AG09319 (cell line): ENCODE results near the gene OMP.

Experiments
- DNase-seq: peaks from one replicate; pipeline ENCODE4 v3.0.0-alpha.2; 2010; ENCODE audit warnings: low read depth; ENCODE audit errors: extremely low read depth
- TF ChIP-seq, protein P1 (sequence below): IDR thresholded peaks from 2 replicates; pipeline ENCODE4 v1.5.1; 2011; ENCODE audit warnings: low read depth, mild to moderate bottlenecking, inconsistent platforms, low read length, moderate library complexity

OMP gene

DNA sequence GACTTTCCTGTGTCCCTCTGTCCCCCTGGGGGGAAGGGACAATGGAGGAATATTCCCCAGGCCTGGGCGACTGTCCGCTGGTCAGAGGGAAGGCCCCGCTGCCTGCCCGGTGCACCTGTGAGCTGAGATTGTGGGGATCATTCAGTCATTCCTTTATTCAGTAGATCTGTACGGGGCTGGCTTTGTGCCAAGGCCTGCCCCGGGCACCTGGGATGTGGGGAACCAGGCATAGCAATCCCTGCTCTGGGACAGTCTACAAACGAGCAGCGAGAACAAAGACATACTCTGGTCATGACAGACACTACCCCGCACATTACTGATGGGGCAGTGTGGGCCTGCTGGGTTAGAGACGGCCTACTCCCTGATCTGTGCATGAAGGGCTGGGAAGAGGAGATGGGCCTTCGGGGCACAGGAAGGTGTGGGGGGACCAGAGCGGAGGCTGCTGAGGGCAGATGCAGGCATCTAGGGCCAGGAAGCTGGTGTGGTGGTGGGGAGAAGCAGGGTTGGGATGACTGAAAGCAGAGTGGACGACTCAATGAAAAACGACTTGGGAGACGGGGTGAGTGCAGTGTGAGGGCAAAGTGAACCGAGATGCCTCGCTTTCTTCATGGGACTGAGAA, 23.6 kb downstream of the OMP start:
- no peak for DNase-seq
- TF ChIP-seq, protein P1, sequence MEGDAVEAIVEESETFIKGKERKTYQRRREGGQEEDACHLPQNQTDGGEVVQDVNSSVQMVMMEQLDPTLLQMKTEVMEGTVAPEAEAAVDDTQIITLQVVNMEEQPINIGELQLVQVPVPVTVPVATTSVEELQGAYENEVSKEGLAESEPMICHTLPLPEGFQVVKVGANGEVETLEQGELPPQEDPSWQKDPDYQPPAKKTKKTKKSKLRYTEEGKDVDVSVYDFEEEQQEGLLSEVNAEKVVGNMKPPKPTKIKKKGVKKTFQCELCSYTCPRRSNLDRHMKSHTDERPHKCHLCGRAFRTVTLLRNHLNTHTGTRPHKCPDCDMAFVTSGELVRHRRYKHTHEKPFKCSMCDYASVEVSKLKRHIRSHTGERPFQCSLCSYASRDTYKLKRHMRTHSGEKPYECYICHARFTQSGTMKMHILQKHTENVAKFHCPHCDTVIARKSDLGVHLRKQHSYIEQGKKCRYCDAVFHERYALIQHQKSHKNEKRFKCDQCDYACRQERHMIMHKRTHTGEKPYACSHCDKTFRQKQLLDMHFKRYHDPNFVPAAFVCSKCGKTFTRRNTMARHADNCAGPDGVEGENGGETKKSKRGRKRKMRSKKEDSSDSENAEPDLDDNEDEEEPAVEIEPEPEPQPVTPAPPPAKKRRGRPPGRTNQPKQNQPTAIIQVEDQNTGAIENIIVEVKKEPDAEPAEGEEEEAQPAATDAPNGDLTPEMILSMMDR, result no peak

DNA sequence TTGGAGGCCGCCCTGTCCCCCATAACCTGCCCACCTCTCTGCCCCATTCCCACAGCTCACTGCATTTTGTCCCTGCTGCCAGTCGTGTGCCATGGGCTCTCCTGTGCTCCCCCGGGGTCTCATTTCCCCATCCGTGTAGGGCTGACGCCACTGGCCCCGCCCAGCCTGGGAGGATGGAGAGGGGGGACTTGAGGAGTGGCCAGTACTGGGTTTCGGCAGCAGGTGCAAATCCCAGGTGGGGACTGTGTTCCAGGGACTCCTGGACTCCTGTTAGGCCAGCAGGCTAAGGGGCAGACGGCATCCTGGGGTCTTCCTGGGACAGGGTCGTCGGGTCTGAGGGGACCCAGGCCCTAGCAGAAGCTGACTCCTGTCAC, 24.2 kb downstream of the OMP start:
- no peak for DNase-seq
- TF ChIP-seq, protein P1, result no peak

DNA sequence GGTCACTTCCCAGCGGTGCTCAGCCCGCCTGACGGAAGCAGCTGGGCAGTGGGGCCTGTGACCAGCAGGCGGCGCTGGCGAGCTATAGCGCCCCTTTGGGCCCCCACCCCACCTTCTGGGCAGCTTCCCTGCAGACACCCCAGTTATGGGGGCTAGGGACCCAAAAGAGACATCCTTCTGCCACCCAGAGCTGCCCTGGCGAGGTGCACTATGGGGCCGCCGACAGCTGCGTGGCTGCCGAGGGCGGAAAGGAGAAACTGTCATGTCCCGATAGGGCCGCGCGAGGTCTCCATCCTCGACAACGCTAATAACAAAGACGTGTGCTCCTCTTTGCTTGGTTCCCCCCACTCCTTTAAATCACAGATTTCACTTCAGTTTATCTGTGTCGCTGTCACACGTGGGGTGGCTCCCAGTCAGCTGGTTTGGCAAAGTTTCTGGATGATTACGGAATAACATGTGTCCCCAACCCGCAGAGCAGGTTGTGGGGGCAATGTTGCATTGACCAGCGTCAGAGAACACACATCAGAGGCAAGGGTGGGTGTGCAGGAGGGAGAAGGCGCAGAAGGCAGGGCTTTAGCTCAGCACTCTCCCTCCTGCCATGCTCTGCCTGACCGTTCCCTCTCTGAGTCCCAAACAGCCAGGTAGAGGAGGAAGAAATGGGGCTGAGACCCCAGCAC, 24.7 kb downstream of the OMP start:
- DNase-seq, result no peak
- TF ChIP-seq, protein P1, result peak; percentile 100

DNA sequence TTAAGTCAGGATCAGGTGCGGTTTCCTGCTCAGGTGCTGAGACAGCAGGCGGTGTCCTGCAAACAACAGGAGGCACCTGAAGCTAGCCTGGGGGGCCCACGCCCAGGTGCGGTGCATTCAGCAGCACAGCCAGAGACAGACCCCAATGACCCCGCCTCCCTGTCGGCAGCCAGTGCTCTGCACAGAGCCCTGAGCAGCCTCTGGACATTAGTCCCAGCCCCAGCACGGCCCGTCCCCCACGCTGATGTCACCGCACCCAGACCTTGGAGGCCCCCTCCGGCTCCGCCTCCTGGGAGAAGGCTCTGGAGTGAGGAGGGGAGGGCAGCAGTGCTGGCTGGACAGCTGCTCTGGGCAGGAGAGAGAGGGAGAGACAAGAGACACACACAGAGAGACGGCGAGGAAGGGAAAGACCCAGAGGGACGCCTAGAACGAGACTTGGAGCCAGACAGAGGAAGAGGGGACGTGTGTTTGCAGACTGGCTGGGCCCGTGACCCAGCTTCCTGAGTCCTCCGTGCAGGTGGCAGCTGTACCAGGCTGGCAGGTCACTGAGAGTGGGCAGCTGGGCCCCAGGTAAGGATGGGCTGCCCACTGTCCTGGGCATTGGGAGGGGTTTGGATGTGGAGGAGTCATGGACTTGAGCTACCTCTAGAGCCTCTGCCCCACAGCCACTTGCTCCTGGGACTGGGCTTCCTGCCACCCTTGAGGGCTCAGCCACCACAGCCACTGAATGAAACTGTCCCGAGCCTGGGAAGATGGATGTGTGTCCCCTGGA, 25.5 kb downstream of the OMP start, which contains the start of gene MYO7A:
MYO7A (plus strand) TSS at position 327 of the 772 bp plus-strand sequence. CDS start 2,389 bp downstream, outside the sequence.
- TF ChIP-seq, protein P1, result no peak
- DNase-seq, result no peak

DNA sequence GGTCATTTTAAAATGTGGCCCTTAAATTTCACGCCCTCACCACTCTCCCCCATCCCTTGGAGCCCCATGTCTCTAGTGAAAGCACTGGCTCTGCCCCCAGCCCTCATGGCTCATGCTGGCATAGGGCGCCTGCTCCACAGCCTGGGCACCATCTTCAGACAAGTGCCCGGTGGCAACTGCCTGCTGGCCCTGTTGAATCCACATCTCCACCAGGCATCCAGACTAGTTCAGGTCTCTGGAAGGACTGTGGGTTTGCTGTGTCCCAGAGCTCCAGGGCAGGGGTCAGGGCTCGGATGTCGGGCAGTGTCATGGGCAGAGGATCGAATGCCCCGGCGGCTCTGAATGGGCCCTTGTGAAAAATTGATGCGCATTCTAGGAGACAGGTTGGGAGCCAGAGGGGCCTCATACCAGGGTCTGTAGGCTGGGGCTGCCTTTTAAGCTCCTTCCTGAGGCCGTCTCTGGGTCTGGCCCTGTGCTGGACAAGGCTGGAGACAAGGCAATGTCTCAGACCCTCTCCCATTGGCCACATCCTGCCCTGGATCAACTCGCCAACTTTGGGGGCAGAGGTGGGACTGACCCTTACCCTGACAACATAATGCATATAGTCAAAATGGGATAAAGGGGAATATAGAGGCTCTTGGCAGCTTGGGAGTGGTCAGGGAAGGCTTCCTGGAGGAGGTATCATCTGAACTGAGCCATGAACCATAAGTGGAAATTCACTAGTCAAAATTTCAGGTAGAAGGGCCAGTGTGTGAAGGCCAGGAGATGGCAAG, 26.6 kb downstream of the OMP start:
- TF ChIP-seq, protein P1, result no peak
- no peak for DNase-seq

DNA sequence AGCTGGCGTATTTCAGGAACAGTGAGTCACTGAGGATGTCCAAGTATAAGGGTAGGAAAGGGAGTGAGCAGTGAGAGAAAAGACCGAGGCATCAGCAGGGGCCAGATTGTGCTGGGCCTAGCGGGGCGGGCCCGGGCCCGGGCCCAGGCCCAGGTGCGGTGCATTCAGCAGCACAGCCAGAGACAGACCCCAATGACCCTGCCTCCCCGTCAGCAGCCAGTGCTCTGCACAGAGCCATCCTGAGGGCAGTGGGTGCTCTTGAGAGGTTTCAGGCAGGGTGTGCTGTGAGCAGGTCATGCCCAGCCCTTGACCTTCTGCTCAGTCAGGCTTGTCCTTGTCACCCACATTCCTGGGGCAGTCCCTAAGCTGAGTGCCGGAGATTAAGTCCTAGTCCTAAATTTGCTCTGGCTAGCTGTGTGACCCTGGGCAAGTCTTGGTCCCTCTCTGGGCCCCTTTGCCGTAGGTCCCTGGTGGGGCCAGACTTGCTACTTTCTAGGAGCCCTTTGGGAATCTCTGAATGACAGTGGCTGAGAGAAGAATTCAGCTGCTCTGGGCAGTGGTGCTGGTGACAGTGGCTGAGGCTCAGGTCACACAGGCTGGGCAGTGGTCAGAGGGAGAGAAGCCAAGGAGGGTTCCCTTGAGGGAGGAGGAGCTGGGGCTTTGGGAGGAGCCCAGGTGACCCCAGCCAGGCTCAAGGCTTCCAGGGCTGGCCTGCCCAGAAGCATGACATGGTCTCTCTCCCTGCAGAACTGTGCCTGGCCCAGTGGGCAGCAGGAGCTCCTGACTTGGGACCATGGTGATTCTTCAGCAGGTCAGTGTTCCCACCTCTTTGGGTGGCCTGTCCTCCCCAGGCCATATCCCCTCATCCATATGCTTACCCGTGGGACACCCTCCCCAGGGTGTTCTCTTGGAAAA, 27.5 kb downstream of the OMP start:
- TF ChIP-seq, protein P1, result no peak
- DNase-seq, result no peak
